ENCODE results near the gene NUDT1. TPM values are rescaled to one million over a fixed set of nuclear protein-coding genes. Genes with fewer than 3 reads are reported as not detected.

NUDT1 gene
- total RNA-seq, 2 donors from 2014 or later = 63.6 to 79.3 TPM

- ATAC-seq (replicated peaks in 1 of 2) (no peak), DNase-seq (no peak)
- Mint-ChIP-seq H3K4me3 (no peak overlapping the region), H3K9me3 (no peaks in the 10 kb centered on the region), H3K4me1 (ENCODE audit: low read depth) (no peaks in the 10 kb centered on the region), H3K36me3 (ENCODE audit: insufficient read depth in 2 of 2) (peaks cover 6% of the 10 kb centered on the region in 2 donors), H3K27me3 (ENCODE audit: low read depth) (no peaks in the 10 kb centered on the region), H3K27ac (no peak overlapping the region)
These were observed 21.1 kb upstream of the NUDT1 start for GRCh38 chr7:2220954-2221353.

GRCh38 chr7:2222516-2222915 lies 19.5 kb upstream of the NUDT1 start:
- DNase-seq = no peak
- Mint-ChIP-seq H3K9me3 (no peaks in the 10 kb centered on the region), H3K27ac (no peak overlapping the region), H3K4me1 (ENCODE audit: low read depth) (no peaks in the 10 kb centered on the region), H3K36me3 (ENCODE audit: insufficient read depth in 2 of 2) (peaks cover 3 to 8% of the 10 kb centered on the region in 2 donors), H3K27me3 (ENCODE audit: low read depth) (no peaks in the 10 kb centered on the region), H3K4me3 (no peak overlapping the region)
- ATAC-seq (replicated peaks in 1 of 2) = no peak

- no peak for ATAC-seq (replicated peaks in 1 of 2)
- peaks cover 3 to 8% of the 10 kb centered on the region in 2 donors for H3K36me3 Mint-ChIP-seq (ENCODE audit: insufficient read depth in 2 of 2)
These were observed 18.7 kb upstream of the NUDT1 start for GRCh38 chr7:2223321-2223720.

GRCh38 chr7:2224491-2224928 lies 17.5 kb upstream of the NUDT1 start:
- Mint-ChIP-seq H3K27me3 (ENCODE audit: low read depth) (no peaks in the 10 kb centered on the region), H3K4me3 (no peak overlapping the region), H3K36me3 (ENCODE audit: insufficient read depth in 2 of 2) (peaks cover 3 to 8% of the 10 kb centered on the region in 2 donors), H3K27ac (no peak overlapping the region), H3K4me1 (ENCODE audit: low read depth) (no peaks in the 10 kb centered on the region), H3K9me3 (no peaks in the 10 kb centered on the region)
- ATAC-seq (replicated peaks in 1 of 2) = no peak
- no peak for DNase-seq

More at GRCh38 chr7:2223321-2223720, 18.7 kb upstream of the NUDT1 start:
- no peak for DNase-seq
- Mint-ChIP-seq H3K9me3 (no peaks in the 10 kb centered on the region), H3K27ac (no peak overlapping the region), H3K27me3 (ENCODE audit: low read depth) (no peaks in the 10 kb centered on the region), H3K4me1 (ENCODE audit: low read depth) (no peaks in the 10 kb centered on the region), H3K4me3 (no peak overlapping the region)

DNA sequence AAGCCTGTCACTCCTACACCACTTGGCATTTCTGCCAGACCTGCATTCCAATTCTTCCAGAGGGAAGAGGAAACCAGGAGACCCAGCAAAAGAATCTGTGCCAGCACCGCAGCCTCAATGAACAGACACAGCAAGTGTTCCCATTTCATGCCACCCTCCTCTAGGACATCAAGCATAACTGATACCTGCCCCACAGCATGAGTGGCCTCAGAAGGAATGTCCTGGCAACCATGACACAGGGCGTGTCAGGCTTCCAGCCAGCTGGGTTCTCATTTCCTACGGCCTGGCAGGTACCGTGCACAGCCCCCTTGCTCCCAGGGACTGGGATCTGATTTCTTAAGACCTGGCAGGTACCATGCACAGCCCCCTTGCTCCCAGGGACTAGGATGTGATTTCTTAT lies 17.1 kb upstream of the NUDT1 start:
- ATAC-seq (replicated peaks in 1 of 2) = no peak
- Mint-ChIP-seq H3K27ac (no peak overlapping the region), H3K4me3 (no peak overlapping the region), H3K9me3 (no peaks in the 10 kb centered on the region), H3K4me1 (ENCODE audit: low read depth) (no peaks in the 10 kb centered on the region), H3K27me3 (ENCODE audit: low read depth) (no peaks in the 10 kb centered on the region), H3K36me3 (ENCODE audit: insufficient read depth in 2 of 2) (peaks cover 3 to 8% of the 10 kb centered on the region in 2 donors)
- DNase-seq = no peak

- Mint-ChIP-seq H3K27ac (no peak overlapping the region), H3K9me3 (no peaks in the 10 kb centered on the region), H3K27me3 (ENCODE audit: low read depth) (no peaks in the 10 kb centered on the region), H3K4me1 (ENCODE audit: low read depth) (no peaks in the 10 kb centered on the region), H3K4me3 (no peak overlapping the region), H3K36me3 (ENCODE audit: insufficient read depth in 2 of 2) (peaks cover 3 to 8% of the 10 kb centered on the region in 2 donors)
- ATAC-seq (replicated peaks in 1 of 2) = no peak
- no peak for DNase-seq
These were observed 16.7 kb upstream of the NUDT1 start for GRCh38 chr7:2225336-2225735.

DNA sequence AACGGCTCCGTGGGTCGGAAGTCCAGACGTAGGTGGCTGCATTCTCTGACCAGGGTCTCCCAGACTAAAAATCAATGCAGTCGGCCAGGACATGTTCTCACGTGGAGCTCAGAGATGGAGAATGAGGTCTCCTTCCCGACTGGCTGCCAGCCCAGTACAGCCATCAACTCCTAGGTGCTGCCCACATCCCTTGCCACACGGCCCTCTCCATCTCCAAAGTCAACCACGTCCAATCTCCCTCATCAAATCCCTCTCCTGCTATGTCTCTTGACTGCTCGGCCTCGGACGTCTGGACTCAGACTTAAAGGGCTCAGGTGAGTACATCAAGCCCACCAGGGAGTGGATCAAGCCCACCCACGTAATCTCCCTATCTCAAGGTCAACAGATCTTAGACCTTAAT lies 16.2 kb upstream of the NUDT1 start:
- H3K4me1 Mint-ChIP-seq (ENCODE audit: low read depth) = no peaks in the 10 kb centered on the region
- no peaks in the 10 kb centered on the region for H3K9me3 Mint-ChIP-seq
- no peak overlapping the region for H3K4me3 Mint-ChIP-seq
- H3K27me3 Mint-ChIP-seq (ENCODE audit: low read depth) = no peaks in the 10 kb centered on the region
- DNase-seq (no peak), ATAC-seq (replicated peaks in 1 of 2) (no peak)
- H3K27ac Mint-ChIP-seq = no peak overlapping the region
- peaks cover 3 to 8% of the 10 kb centered on the region in 2 donors for H3K36me3 Mint-ChIP-seq (ENCODE audit: insufficient read depth in 2 of 2)

DNA sequence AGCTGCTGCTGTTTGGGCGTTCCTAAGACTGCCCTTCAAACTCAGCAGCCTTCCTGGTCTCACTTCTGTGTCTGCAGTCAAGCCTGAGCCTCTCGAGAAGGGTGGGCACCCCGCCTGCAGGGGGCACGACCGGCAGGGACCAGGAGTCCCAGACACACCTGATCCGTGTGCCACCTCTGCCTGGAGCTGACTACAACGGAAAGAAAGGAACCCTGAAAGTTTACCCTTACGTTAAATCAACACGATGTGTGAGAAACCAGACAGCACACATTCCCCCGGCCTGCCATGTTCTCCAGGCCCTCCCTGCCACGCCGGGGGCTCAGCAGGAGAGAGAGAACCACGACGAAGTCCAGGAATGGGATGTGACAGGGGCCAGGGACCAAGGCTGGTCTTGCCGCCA lies 14.3 kb upstream of the NUDT1 start:
- Mint-ChIP-seq H3K4me3 (no peak overlapping the region), H3K4me1 (ENCODE audit: low read depth) (peaks cover 5% of the 10 kb centered on the region), H3K36me3 (ENCODE audit: insufficient read depth in 2 of 2) (peaks cover 3 to 4% of the 10 kb centered on the region in 2 donors), H3K27me3 (ENCODE audit: low read depth) (no peaks in the 10 kb centered on the region), H3K9me3 (no peaks in the 10 kb centered on the region), H3K27ac (no peak overlapping the region)
- DNase-seq (no peak), ATAC-seq (replicated peaks in 1 of 2) (no peak)

- Mint-ChIP-seq H3K27ac (no peak overlapping the region), H3K4me1 (ENCODE audit: low read depth) (peaks cover 14% of the 10 kb centered on the region), H3K9me3 (no peaks in the 10 kb centered on the region), H3K36me3 (ENCODE audit: insufficient read depth in 2 of 2) (peaks cover 3 to 4% of the 10 kb centered on the region in 2 donors), H3K27me3 (ENCODE audit: low read depth) (no peaks in the 10 kb centered on the region), H3K4me3 (no peak overlapping the region)
- DNase-seq (no peak), ATAC-seq (replicated peaks in 1 of 2) (no peak)
These were observed 13.1 kb upstream of the NUDT1 start for GRCh38 chr7:2228921-2229320.

- Mint-ChIP-seq H3K27ac (no peak overlapping the region), H3K4me3 (no peak overlapping the region), H3K27me3 (ENCODE audit: low read depth) (no peaks in the 10 kb centered on the region), H3K36me3 (ENCODE audit: insufficient read depth in 2 of 2) (peaks cover 0 to 4% of the 10 kb centered on the region in 2 donors), H3K4me1 (ENCODE audit: low read depth) (peaks cover 16% of the 10 kb centered on the region), H3K9me3 (no peaks in the 10 kb centered on the region)
- DNase-seq (no peak), ATAC-seq (replicated peaks in 1 of 2) (no peak)
These were observed 12.6 kb upstream of the NUDT1 start for GRCh38 chr7:2229467-2229866.

DNA sequence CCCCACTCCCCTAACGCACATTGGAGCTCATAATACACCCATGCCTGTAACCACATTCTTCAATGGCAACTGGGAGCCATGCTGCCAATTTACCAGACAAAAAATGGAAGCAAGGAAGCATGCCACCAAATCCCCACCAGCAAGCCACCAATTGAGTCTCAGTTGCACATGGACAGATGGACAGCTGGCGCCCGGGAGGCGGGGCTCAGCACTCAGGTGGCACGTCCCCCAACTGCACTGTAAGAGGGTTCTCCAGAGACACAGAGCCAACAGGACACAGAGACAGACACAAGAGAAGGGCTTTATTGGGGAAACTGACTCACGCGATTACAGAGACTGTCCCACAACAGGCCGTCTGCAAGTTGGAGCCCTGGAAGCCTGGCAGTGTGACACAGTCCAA lies 11.8 kb upstream of the NUDT1 start:
- H3K9me3 Mint-ChIP-seq = no peaks in the 10 kb centered on the region
- H3K36me3 Mint-ChIP-seq (ENCODE audit: insufficient read depth in 2 of 2) = peaks cover 0 to 9% of the 10 kb centered on the region in 2 donors
- H3K27me3 Mint-ChIP-seq (ENCODE audit: low read depth) = no peaks in the 10 kb centered on the region
- H3K4me3 Mint-ChIP-seq = peak overlapping the region in 1 of 2 donors; percentile 20
- ATAC-seq (replicated peaks in 1 of 2) (no peak), DNase-seq (no peak)
- no peak overlapping the region for H3K27ac Mint-ChIP-seq
- H3K4me1 Mint-ChIP-seq (ENCODE audit: low read depth) = peaks cover 16% of the 10 kb centered on the region

DNA sequence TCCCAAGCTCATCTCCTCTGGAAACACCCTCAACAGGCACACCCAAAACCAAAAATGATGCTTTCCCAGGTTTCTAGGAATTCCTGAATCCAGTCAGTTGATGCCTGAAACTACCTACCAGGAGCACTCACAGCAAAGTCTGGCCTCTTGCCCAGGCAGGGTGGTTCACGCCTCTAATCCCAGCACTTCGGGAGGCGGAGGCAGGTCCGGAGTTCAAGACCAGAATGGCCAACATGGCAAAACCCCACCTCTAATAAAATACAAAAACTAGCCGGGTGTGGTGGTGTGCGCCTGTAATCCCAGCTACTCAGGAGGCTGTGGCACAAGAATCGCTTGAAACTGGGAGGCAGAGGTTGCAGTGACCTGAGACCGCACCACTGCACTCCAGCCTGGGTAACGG lies 11.1 kb upstream of the NUDT1 start:
- Mint-ChIP-seq H3K4me1 (ENCODE audit: low read depth) (peaks cover 16% of the 10 kb centered on the region), H3K4me3 (peak overlapping the region in 1 of 2 donors; percentile 20), H3K9me3 (no peaks in the 10 kb centered on the region), H3K36me3 (ENCODE audit: insufficient read depth in 2 of 2) (peaks cover 0 to 10% of the 10 kb centered on the region in 2 donors), H3K27ac (no peak overlapping the region), H3K27me3 (ENCODE audit: low read depth) (no peaks in the 10 kb centered on the region)
- no peak for ATAC-seq (replicated peaks in 1 of 2)
- no peak for DNase-seq

- peak overlapping the region; percentile 88 for H3K4me3 Mint-ChIP-seq
- no peaks in the 10 kb centered on the region for H3K27me3 Mint-ChIP-seq (ENCODE audit: low read depth)
- peak; percentile 42 to 44 for DNase-seq
- peaks cover 4 to 7% of the 10 kb centered on the region in 2 donors for H3K36me3 Mint-ChIP-seq (ENCODE audit: insufficient read depth in 2 of 2)
- peak; percentile 70 to 72 for ATAC-seq (replicated peaks in 1 of 2)
- H3K27ac Mint-ChIP-seq = peak overlapping the region; percentile 61
- H3K4me1 Mint-ChIP-seq (ENCODE audit: low read depth) = peaks cover 16% of the 10 kb centered on the region
- no peaks in the 10 kb centered on the region for H3K9me3 Mint-ChIP-seq
These were observed 9.8 kb upstream of the NUDT1 start for GRCh38 chr7:2231992-2232765.
